ENCODE data around the gene GFPT2.

The GFPT2 gene

DNA sequence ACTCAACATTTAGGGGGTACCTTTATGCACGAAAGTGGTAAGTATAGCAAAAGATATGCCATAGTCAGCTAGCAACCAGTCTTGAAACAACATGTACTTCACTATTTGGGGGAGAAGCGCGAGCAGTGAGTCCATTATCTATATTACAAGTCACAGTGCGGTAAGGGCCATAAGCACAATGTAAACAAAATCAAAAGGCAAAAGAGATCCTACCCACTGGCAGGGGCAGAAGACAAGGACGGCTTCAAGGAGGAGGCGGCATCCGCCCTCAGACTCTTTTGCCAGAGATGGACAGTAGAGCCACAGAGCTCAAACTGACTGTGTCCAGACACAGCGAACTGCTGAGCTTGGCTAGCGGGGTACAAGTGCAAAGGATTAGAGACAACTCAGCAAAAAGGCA is 70.9 kb downstream of the GFPT2 start:
- no peak for DNase-seq (ENCODE audit: low spot score)

DNA sequence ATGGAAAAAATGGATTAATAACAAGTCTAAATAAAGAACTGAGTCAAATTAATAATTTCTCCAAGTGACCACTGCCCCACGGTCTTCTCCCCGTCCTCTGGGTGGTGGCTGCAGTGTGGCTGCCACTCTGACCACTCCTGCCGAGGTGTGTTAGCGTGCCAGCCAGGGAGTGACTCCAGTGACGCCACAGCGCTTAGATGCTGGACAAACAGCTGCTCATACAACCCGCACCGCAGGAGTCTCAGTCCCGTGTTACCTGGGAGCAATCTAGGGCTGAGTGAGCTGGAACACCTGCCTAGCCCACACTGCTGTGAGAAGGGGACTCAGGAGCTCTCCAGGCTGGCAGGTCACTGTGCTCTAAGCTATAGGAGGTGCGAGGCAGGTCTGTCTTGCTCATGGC is 71.4 kb downstream of the GFPT2 start:
- no peak for DNase-seq (ENCODE audit: low spot score)

DNA sequence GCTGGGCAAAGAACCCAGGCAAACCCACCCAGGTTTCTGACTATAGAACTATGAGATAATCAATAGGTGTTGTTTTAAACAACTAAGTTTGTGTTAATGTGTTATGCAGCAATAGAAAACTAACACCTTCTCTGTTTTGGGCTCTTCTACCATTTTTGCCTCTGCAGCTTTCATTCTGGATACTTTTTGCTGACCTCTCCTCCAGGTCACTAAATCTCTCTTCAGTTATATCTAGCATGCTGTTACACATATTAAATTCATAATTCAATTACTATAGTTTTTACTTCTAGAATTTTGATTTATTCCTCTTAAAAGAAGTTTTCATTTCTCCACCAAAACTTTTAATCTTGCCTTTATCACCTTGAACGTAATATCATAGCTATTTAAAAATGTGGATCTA is 78.4 kb downstream of the GFPT2 start:
- no peak for DNase-seq (ENCODE audit: low spot score)

DNA sequence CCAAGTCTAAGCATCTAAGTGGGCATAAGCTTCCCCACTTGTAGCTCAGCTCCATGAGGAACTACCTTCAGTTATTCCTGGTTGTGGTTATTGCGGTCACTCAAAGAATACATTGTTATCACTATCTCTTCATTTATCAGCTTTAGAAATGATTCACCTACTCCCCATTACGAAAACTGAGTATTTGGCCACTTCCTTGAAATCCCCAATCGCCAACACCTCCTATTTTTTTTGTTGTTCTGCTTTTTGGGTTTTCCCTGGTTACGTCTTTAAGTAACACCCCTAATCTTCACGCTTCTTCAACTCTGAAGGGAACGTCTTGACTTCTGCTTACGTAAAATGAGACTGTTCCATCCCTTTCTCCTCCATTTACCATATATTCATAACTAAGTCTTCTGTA is 81.9 kb downstream of the GFPT2 start:
- no peak for DNase-seq (ENCODE audit: low spot score)

DNA sequence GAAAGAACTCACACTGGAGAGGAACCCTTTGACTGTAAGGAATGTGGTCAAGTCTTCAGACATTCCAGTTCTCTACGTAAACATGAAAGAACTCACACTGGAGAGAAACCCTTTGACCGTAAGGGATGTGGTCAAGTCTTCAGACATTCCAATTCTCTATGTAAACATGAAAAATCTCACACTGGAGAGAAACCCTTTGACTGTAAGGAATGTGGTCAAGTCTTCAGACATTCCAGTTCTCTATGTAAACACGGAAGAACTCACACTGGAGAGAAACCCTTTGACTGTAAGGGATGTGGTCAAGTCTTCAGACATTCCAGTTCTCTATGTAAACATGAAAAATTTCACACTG is 93.9 kb downstream of the GFPT2 start:
- no peak for DNase-seq (ENCODE audit: low spot score)

DNA sequence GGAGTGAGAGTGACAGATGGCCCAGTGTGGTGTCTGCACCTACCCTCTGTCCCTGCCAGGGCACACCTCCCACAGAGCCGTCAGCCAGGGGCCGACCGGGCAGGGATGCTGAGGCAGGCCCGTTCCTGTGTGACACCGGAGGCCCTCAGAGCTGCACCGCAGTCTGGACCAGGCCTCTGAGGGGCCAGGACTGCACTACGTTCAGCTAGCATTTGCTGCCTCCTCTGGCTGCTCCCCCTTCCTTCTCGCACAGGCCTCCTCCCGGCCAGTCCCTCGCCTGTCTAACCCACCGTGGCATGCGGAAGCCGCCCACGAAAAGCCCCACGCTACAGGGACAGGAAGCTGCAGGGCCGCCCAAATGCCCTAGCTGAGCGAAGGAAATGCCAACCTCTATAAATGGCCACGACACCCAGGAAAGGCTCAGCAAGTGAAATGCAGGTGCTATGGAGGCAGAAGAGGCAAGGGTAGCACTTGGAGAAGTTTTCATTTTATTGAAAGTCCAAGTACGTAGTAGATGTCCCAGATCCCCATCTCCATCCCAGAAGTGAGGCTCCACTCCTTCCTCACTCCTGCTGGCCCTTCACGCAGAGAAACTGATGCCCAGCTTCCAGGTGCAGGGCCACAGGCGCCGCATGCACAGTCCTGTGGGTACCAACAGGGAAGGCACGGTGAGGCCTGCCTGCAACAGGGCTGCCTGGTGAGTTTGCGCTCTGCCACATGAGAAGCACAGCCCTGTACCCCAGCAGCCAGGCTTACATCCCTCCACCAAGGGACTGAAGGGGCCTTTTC is 99.9 kb downstream of the GFPT2 start:
- DNase-seq (ENCODE audit: low spot score): no peak

- DNase-seq (ENCODE audit: low spot score): no peak
Measured at GRCh38 chr5:180251887-180252286, 101.2 kb downstream of the GFPT2 start.

DNA sequence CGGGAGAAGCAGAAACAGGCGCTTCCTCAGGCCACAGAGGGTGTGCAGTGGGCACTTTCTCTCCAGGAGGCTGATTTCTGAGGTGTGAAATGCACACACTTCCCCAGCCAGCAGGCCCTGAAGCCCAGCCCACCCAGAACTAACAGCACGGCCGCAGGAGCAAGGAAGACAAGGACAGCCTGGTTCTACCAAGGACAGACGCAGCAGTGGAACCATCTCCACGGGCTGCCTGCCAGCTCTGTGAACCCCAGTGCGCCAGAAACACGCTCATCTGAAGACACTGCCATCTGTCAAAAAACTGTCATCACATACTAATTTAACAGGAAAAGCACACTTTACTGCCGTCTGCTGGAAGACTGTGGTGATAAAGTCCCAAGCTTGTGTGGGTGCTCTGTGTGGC is 102.0 kb downstream of the GFPT2 start:
- DNase-seq (ENCODE audit: low spot score): no peak

Measured in AG20443 (cell line).